ENCODE results near the gene ARHGAP24. TPM values are rescaled to one million over a fixed set of nuclear protein-coding genes. Genes with fewer than 3 reads are reported as not detected.

Gene ARHGAP24
- total RNA-seq, 6 experiments from 2014 or later = 4.0 to 7.3 (median 6.1) TPM

DNA sequence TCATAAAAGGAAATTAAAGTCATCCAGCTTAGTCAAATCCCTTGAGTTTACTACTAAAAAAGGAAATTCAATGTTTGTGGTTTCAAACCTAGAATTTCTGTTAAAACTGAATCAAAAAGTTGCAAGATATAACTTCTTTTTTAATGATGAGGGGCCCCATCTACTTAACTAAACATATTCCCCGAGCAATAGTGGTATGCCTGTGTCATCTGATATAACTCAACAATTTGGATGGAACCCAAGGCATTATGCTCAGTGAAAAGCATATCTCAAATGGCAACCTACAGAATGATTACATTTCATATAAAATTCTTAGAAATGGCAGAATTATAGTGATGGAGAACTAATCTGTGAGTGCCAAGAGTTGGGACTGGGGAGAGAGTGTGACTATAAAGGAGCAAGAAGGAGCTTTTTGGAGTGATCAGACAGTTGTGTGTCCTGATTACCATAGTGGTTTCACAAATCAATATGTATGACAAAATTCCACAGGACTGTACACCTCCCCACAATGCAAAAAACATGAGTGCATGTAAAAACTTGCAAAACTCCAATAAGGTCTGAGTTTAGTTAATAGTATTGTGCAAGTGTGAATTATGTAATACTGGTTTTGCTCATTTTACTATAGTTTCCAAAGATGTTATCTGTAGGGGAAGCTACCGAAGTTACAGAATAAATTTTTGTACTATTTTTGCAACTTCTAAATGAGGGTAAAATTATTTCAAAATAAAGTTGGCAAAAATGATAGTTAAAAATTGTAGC lies 323.2 kb downstream of the ARHGAP24 start:
- Histone ChIP-seq H3K4me3 (no peak overlapping the region), H3K36me3 (no peaks in the 10 kb centered on the region), H3K27ac (no peak overlapping the region), H3K9me3 (no peaks in the 10 kb centered on the region), H3K27me3 (no peaks in the 10 kb centered on the region), H3K4me1 (no peaks in the 10 kb centered on the region)
- ATAC-seq = peak in 1 of 4 donors; percentile 19
- no peak for DNase-seq
- 35% methylated on average over 2 of the region's 2 CpGs for WGBS (ENCODE audit: insufficient coverage, low coverage, low lambda C conversion rate, missing lambda C conversion rate)
- intact Hi-C loops (cut with DNase I) = no loop called here
- no peak for TF ChIP-seq POLR2A (IDR thresholded peaks at IDR 0.05)
- TF ChIP-seq, protein P1, sequence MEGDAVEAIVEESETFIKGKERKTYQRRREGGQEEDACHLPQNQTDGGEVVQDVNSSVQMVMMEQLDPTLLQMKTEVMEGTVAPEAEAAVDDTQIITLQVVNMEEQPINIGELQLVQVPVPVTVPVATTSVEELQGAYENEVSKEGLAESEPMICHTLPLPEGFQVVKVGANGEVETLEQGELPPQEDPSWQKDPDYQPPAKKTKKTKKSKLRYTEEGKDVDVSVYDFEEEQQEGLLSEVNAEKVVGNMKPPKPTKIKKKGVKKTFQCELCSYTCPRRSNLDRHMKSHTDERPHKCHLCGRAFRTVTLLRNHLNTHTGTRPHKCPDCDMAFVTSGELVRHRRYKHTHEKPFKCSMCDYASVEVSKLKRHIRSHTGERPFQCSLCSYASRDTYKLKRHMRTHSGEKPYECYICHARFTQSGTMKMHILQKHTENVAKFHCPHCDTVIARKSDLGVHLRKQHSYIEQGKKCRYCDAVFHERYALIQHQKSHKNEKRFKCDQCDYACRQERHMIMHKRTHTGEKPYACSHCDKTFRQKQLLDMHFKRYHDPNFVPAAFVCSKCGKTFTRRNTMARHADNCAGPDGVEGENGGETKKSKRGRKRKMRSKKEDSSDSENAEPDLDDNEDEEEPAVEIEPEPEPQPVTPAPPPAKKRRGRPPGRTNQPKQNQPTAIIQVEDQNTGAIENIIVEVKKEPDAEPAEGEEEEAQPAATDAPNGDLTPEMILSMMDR (IDR thresholded peaks at IDR 0.05) = no peak

DNA sequence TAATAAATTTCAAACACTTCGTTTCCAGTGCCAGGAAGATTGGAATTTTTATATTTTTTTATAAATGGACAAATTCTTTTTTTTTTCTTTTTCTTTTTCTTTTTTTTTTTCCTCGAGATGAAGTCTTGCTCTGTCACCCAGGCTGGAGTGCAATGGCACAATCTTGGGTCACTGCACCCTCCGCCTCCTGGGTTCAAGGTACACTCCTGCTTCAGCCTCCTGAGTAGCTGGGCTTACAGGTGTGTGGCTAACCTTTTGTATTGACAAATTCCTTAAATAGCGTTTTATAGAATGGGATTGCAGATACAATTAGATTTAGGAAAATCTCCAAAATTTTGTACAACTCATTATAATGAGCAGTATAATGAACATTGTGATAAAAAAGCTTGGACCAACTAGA lies 328.9 kb downstream of the ARHGAP24 start:
- no peak for TF ChIP-seq POLR2A (IDR thresholded peaks at IDR 0.05)
- TF ChIP-seq, protein P1 (IDR thresholded peaks at IDR 0.05) = no peak
- H3K9me3 ChIP-seq = no peaks in the 10 kb centered on the region
- DNase-seq = no peak
- H3K27ac ChIP-seq = no peak overlapping the region
- WGBS (ENCODE audit: insufficient coverage, low coverage, low lambda C conversion rate, missing lambda C conversion rate) = 53% methylated on average over 4 of the region's 4 CpGs
- ATAC-seq = no peak
- intact Hi-C loops (cut with DNase I) = loop anchor here in 1 of 2 donors (10.0 kb wide), 1 partner anchor 161 kb away; no protein-coding TSS in a partner anchor
- no peaks in the 10 kb centered on the region for H3K4me1 ChIP-seq
- no peaks in the 10 kb centered on the region for H3K27me3 ChIP-seq
- H3K36me3 ChIP-seq = no peaks in the 10 kb centered on the region
- H3K4me3 ChIP-seq = no peak overlapping the region

GRCh38 chr4:85805891-85806290 lies 330.9 kb downstream of the ARHGAP24 start:
- intact Hi-C loops (cut with DNase I) = loop anchor here in 1 of 2 donors (10.0 kb wide), 1 partner anchor 159 kb away; no protein-coding TSS in a partner anchor
- no peak overlapping the region for H3K27ac ChIP-seq
- ATAC-seq (no peak), DNase-seq (no peak)
- H3K27me3 ChIP-seq = no peaks in the 10 kb centered on the region
- TF ChIP-seq, protein P1 (IDR thresholded peaks at IDR 0.05) = no peak
- no peaks in the 10 kb centered on the region for H3K9me3 ChIP-seq
- 50% methylated on average over 1 of the region's 1 CpG for WGBS (ENCODE audit: insufficient coverage, low coverage, low lambda C conversion rate, missing lambda C conversion rate)
- H3K36me3 ChIP-seq = no peaks in the 10 kb centered on the region
- H3K4me1 ChIP-seq = no peaks in the 10 kb centered on the region
- H3K4me3 ChIP-seq = no peak overlapping the region

GRCh38 chr4:85806334-85806733 lies 331.4 kb downstream of the ARHGAP24 start:
- DNase-seq = no peak
- H3K27me3 ChIP-seq = no peaks in the 10 kb centered on the region
- TF ChIP-seq POLR2A (IDR thresholded peaks at IDR 0.05) = no peak
- TF ChIP-seq, protein P1 (IDR thresholded peaks at IDR 0.05) = no peak
- no peak for ATAC-seq
- intact Hi-C loops (cut with DNase I) = loop anchor here in 1 of 2 donors (10.0 kb wide), 1 partner anchor 158 kb away; no protein-coding TSS in a partner anchor
- H3K4me1 ChIP-seq = no peaks in the 10 kb centered on the region
- no peaks in the 10 kb centered on the region for H3K36me3 ChIP-seq
- H3K4me3 ChIP-seq = no peak overlapping the region
- no peak overlapping the region for H3K27ac ChIP-seq
- no peaks in the 10 kb centered on the region for H3K9me3 ChIP-seq

Data from right lobe of liver (tissue), 6 donors.